B cell (primary cell): ENCODE measurements around the gene FAM111B.

ENCODE experiments used
- CTCF ChIP-seq: fragments of 200-600 bp; IDR thresholded peaks from one replicate; pipeline ENCODE4 v1.8.0; 2022; ENCODE audit warnings: antibody characterized with exemption, mild to moderate bottlenecking
- EZH2 ChIP-seq: IDR thresholded peaks from 2 replicates; pipeline ENCODE4 v1.6.1; 2012; ENCODE audit warnings: borderline replicate concordance, low read depth, mild to moderate bottlenecking, moderate library complexity, low read length; ENCODE audit not compliant: insufficient read depth, poor library complexity, severe bottlenecking

- peak; percentile 72 for TF ChIP-seq CTCF
- no peak for TF ChIP-seq EZH2
Measured at GRCh38 chr11:59097113-59097708, 9.8 kb upstream of the FAM111B start.
